Mesodermal cell (in vitro differentiated cells): ENCODE data around the gene KCNJ9.
"Not testable (repeated sequence)": the region's sequence is repeated elsewhere in the genome, so short reads cannot be mapped to it uniquely, and the experiment has no call there.

Experiments used
- H3K27ac ChIP-seq: 2 replicates; pipeline ENCODE4 v1.7.0; 2013; ENCODE audit warnings: mild to moderate bottlenecking, low read depth, low read length, moderate library complexity; ENCODE audit not compliant: severe bottlenecking
- H3K36me3 ChIP-seq: 2 replicates; pipeline ENCODE4 v1.7.1; 2013; ENCODE audit warnings: mild to moderate bottlenecking, low read length, moderate library complexity; ENCODE audit not compliant: control insufficient read depth, insufficient read depth
- H3K4me1 ChIP-seq: one replicate; pipeline ENCODE4 v1.7.1; 2013; ENCODE audit warnings: mild to moderate bottlenecking, low read length; ENCODE audit not compliant: insufficient read depth, control insufficient read depth, poor library complexity, severe bottlenecking
- H3K4me3 ChIP-seq: 2 replicates; pipeline ENCODE4 v1.7.0; 2013; ENCODE audit warnings: low read length, control low read depth, mild to moderate bottlenecking; ENCODE audit not compliant: insufficient read depth, poor library complexity, severe bottlenecking; ENCODE audit errors: extremely low read depth
- H3K9me3 ChIP-seq: 2 replicates; pipeline ENCODE4 v1.7.1; 2013; ENCODE audit warnings: mild to moderate bottlenecking, low read length, moderate library complexity; ENCODE audit not compliant: control insufficient read depth
- WGBS, 2 experiments: methylation state at CpG; one replicate each; pipeline ENCODE4 v1.1.5; 2013; ENCODE audit warnings: missing lambda C conversion rate in 2 of 2; ENCODE audit not compliant: insufficient coverage in 2 of 2; 5-methylcytosine and 5-hydroxymethylcytosine counted together

The KCNJ9 gene

GRCh38 chr1:160118928-160119327, 37.6 kb downstream of the KCNJ9 start:
- WGBS, 2 experiments: 80% methylated on average over 1 of the region's 3 CpGs; no CpG with 5 or more reads in 1 of the 2 experiments
- Histone ChIP-seq H3K36me3 (no peaks in the 10 kb centered on the region), H3K27ac (no peak overlapping the region), H3K4me3 (no peak overlapping the region), H3K9me3 (no peaks in the 10 kb centered on the region), H3K4me1 (peaks cover 23% of the 10 kb centered on the region)

GRCh38 chr1:160120797-160121196, 39.5 kb downstream of the KCNJ9 start:
- peaks cover 23% of the 10 kb centered on the region for H3K4me1 ChIP-seq
- no peaks in the 10 kb centered on the region for H3K9me3 ChIP-seq
- no peaks in the 10 kb centered on the region for H3K36me3 ChIP-seq
- no peak overlapping the region for H3K4me3 ChIP-seq
- 60 to 100% methylated on average over 1 of the region's 5 CpGs for WGBS, 2 experiments
- H3K27ac ChIP-seq: no peak overlapping the region

DNA sequence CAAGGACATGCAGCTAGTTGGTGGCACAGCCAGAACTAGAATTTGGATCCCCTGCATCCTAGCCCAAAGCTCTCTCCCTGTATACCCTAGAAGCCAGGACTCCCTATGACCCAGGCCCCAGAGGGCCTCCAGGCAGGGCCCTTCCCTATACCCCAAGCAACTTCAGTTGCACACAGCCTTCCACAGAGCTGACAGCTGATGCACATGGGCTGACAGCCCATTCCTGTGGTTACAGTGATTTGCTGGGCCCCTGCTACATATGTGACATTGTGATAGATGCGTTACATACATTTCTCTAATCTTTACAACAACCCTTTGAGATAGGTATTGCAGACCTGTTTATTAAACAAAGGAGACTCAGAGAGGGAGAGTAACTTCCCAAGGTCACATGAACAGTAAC, 40.0 kb downstream of the KCNJ9 start:
- no CpG with 5 or more reads among the region's 1 CpG for WGBS, 2 experiments
- H3K36me3 ChIP-seq: no peaks in the 10 kb centered on the region
- no peaks in the 10 kb centered on the region for H3K9me3 ChIP-seq
- H3K4me1 ChIP-seq: peaks cover 19% of the 10 kb centered on the region
- no peak overlapping the region for H3K27ac ChIP-seq
- H3K4me3 ChIP-seq: no peak overlapping the region

- Histone ChIP-seq H3K9me3 (no peaks in the 10 kb centered on the region), H3K4me1 (peaks cover 20% of the 10 kb centered on the region), H3K4me3 (no peak overlapping the region), H3K27ac (no peak overlapping the region), H3K36me3 (no peaks in the 10 kb centered on the region)
- 95 to 98% methylated on average over 8 to 11 of the region's 16 CpGs for WGBS, 2 experiments
These were observed 41.7 kb downstream of the KCNJ9 start for GRCh38 chr1:160122978-160123495.

DNA sequence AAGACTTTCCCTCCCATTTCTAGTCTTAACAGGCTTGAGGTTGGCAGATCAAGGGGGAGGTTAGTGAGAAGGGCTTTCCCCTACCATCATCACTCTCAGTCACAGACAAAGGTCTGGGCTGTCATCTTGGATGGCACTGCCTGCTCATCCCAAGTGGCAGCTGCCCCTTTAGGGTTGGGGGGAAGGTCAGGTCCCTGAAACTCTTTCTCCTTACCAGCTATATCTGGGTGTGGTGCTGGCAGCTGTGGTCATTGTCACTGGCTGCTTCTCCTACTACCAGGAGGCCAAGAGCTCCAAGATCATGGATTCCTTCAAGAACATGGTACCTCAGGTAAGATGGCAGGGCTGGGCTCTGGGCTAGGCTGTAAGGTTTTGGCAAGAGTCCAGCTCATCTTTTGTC, 42.4 kb downstream of the KCNJ9 start:
- peaks cover 22% of the 10 kb centered on the region for H3K4me1 ChIP-seq
- no peaks in the 10 kb centered on the region for H3K9me3 ChIP-seq
- H3K4me3 ChIP-seq: no peak overlapping the region
- no peaks in the 10 kb centered on the region for H3K36me3 ChIP-seq
- no peak overlapping the region for H3K27ac ChIP-seq

- Histone ChIP-seq H3K9me3 (no peaks in the 10 kb centered on the region), H3K4me3 (no peak overlapping the region), H3K4me1 (peaks cover 30% of the 10 kb centered on the region), H3K27ac (no peak overlapping the region), H3K36me3 (no peaks in the 10 kb centered on the region)
- WGBS, 2 experiments: 56 to 79% methylated on average over 1 to 5 of the region's 8 CpGs
These were observed 43.6 kb downstream of the KCNJ9 start for GRCh38 chr1:160124705-160125478.

- WGBS, 2 experiments: 100% methylated on average over 1 of the region's 1 CpG; no CpG with 5 or more reads in 1 of the 2 experiments
- Histone ChIP-seq H3K36me3 (no peaks in the 10 kb centered on the region), H3K4me1 (peaks cover 30% of the 10 kb centered on the region), H3K9me3 (no peaks in the 10 kb centered on the region), H3K4me3 (no peak overlapping the region), H3K27ac (peak overlapping the region; percentile 23)
These were observed 44.4 kb downstream of the KCNJ9 start for GRCh38 chr1:160125746-160126145.

GRCh38 chr1:160126342-160126741, 45.0 kb downstream of the KCNJ9 start:
- H3K4me1 ChIP-seq: peaks cover 30% of the 10 kb centered on the region
- H3K9me3 ChIP-seq, H3K36me3 ChIP-seq, H3K4me3 ChIP-seq, H3K27ac ChIP-seq: not testable (repeated sequence)
- no CpG with 5 or more reads among the region's 4 CpGs for WGBS, 2 experiments

DNA sequence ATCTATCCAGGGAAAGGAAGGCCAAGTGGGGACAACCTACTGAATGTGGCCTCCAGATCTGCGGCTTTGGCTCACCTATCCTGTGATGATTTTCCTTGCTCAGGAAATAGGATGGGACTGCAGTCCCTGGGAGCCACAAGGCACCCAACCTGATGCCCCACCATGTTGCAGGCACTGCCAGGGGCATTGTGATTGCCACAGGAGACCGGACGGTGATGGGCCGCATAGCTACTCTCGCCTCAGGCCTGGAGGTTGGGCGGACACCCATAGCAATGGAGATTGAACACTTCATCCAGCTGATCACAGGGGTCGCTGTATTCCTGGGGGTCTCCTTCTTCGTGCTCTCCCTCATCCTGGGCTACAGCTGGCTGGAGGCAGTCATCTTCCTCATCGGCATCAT, 46.0 kb downstream of the KCNJ9 start:
- no peak overlapping the region for H3K4me3 ChIP-seq
- WGBS, 2 experiments: 94 to 97% methylated on average over 6 to 9 of the region's 9 CpGs
- H3K9me3 ChIP-seq: no peaks in the 10 kb centered on the region
- no peaks in the 10 kb centered on the region for H3K36me3 ChIP-seq
- peaks cover 30% of the 10 kb centered on the region for H3K4me1 ChIP-seq
- no peak overlapping the region for H3K27ac ChIP-seq

- WGBS, 2 experiments: 87 to 97% methylated on average over 5 to 6 of the region's 7 CpGs
- Histone ChIP-seq H3K9me3 (no peaks in the 10 kb centered on the region), H3K4me3 (no peak overlapping the region), H3K36me3 (no peaks in the 10 kb centered on the region), H3K27ac (peak overlapping the region; percentile 16), H3K4me1 (peaks cover 30% of the 10 kb centered on the region)
These were observed 46.7 kb downstream of the KCNJ9 start for GRCh38 chr1:160127865-160128523.

DNA sequence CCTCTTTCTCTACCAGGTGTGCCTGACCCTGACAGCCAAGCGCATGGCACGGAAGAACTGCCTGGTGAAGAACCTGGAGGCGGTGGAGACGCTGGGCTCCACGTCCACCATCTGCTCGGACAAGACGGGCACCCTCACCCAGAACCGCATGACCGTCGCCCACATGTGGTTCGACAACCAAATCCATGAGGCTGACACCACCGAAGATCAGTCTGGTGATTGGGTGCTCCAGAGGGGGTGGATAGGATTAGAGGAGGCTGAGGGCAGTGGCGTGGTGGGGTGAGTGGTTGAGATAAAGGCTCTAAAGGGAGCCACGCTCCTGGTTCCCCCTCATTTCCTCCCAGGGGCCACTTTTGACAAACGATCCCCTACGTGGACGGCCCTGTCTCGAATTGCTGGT, 47.3 kb downstream of the KCNJ9 start:
- Histone ChIP-seq H3K9me3 (no peaks in the 10 kb centered on the region), H3K4me1 (peaks cover 30% of the 10 kb centered on the region), H3K27ac (no peak overlapping the region), H3K36me3 (no peaks in the 10 kb centered on the region), H3K4me3 (no peak overlapping the region)
- WGBS, 2 experiments: 80 to 89% methylated on average over 10 to 11 of the region's 18 CpGs
